Keratinocyte (primary cell): Measurements from ENCODE around the gene F11.

Experiments used
- CTCF ChIP-seq, 3 experiments: IDR thresholded peaks in 1 of 3; conservative IDR thresholded peaks in 1 of 3; optimal IDR thresholded peaks in 1 of 3; 2 replicates in 2 of 3; 3 replicates in 1 of 3; pipeline versions ENCODE3 to v1.5.1; 2011; ENCODE audit warnings: low read length in 3 of 3, mild to moderate bottlenecking in 3 of 3, moderate library complexity in 2 of 3, control low read depth in 1 of 3, inconsistent platforms in 1 of 3; ENCODE audit not compliant: insufficient read depth in 2 of 3; ENCODE audit errors: extremely low read depth in 1 of 3
- EZH2 ChIP-seq: IDR thresholded peaks from one replicate; pipeline ENCODE4 v1.6.1; 2012; ENCODE audit warnings: inconsistent platforms, mild to moderate bottlenecking, low read length, moderate library complexity

- TF ChIP-seq CTCF (optimal IDR thresholded peaks at IDR 0.05 in 1 of 3, IDR thresholded peaks at IDR 0.05 in 1 of 3, conservative IDR thresholded peaks at IDR 0.05 in 1 of 3; ENCODE audit: extremely low read depth in 1 of 3, insufficient read depth in 2 of 3, low read length in 3 of 3), result no peak
- TF ChIP-seq EZH2, result no peak
Observed at GRCh38 chr4:186244835-186245234, 21.2 kb upstream of the F11 start.
